IPS DF 19.7 (cell line): ENCODE measurements around the gene WNT7B.

Experiments used
- DNase-seq: peaks from one replicate; pipeline ENCODE4 v3.0.0-alpha.2; 2013; ENCODE audit warnings: low read depth, low spot score

The WNT7B gene

GRCh38 chr22:45995405-45996101 is 18.6 kb upstream of the WNT7B start:
- DNase-seq: no peak

- no peak for DNase-seq
Measured at GRCh38 chr22:45994491-45995404, 17.8 kb upstream of the WNT7B start.

GRCh38 chr22:45993841-45994240 is 16.9 kb upstream of the WNT7B start:
- DNase-seq: no peak

GRCh38 chr22:45993143-45993692 is 16.3 kb upstream of the WNT7B start:
- DNase-seq: no peak

- no peak for DNase-seq
Measured at GRCh38 chr22:45992737-45993136, 15.8 kb upstream of the WNT7B start.

- DNase-seq: no peak
Measured at GRCh38 chr22:45991098-45991497, 14.1 kb upstream of the WNT7B start.

- no peak for DNase-seq
Measured at GRCh38 chr22:45987136-45987861, 10.3 kb upstream of the WNT7B start.

- DNase-seq: no peak
Measured at GRCh38 chr22:45984316-45984916, 7.5 kb upstream of the WNT7B start.

- no peak for DNase-seq
Measured at GRCh38 chr22:45983797-45984196, 6.8 kb upstream of the WNT7B start.

- no peak for DNase-seq
Measured at GRCh38 chr22:45980761-45981160, 3.8 kb upstream of the WNT7B start.

GRCh38 chr22:45980268-45980570 is 3.3 kb upstream of the WNT7B start:
- no peak for DNase-seq

- DNase-seq: no peak
Measured at GRCh38 chr22:45978275-45978713, 1.3 kb upstream of the WNT7B start.

GRCh38 chr22:45977551-45978274 is 751 bp upstream of the WNT7B start:
- no peak for DNase-seq

- no peak for DNase-seq
Measured at GRCh38 chr22:45976254-45977002, 534 bp downstream of the WNT7B start.

GRCh38 chr22:45975164-45976161 is 1.5 kb downstream of the WNT7B start:
- DNase-seq: no peak

GRCh38 chr22:45974498-45974897 is 2.5 kb downstream of the WNT7B start:
- DNase-seq: no peak

GRCh38 chr22:45972889-45973253 is 4.1 kb downstream of the WNT7B start:
- no peak for DNase-seq

- DNase-seq: no peak
Measured at GRCh38 chr22:45972091-45972888, 4.7 kb downstream of the WNT7B start.
